COLO829 (cell line): Measurements from ENCODE around the gene DBT.
"Not testable (repeated sequence)": the region's sequence is repeated elsewhere in the genome, so short reads cannot be mapped to it uniquely, and the experiment has no call there.

Experiments used
- DNase-seq: peaks from one replicate; pipeline ENCODE4 v3.0.0; 2012; ENCODE audit warnings: low spot score

Gene DBT

DNA sequence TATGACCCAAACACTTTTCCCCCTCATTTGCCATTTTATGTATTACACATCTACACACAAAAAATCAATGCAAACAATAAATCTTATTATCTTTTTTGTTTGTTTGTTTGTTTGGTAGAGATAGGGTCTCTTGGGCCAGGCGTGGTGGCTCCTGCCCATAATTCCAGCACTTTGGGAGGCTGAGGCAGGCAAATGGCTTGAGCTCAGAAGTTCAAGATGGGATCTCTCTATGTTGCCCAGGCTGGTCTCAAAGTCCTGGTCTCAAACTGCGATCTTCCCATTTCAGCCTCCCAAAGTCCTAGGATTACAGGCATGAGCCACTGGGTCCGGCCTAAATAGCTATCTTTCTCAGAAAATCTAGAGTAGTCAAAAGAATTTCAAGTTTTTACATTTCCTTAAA is 1.2 kb upstream of the DBT start:
- no peak for DNase-seq

DNA sequence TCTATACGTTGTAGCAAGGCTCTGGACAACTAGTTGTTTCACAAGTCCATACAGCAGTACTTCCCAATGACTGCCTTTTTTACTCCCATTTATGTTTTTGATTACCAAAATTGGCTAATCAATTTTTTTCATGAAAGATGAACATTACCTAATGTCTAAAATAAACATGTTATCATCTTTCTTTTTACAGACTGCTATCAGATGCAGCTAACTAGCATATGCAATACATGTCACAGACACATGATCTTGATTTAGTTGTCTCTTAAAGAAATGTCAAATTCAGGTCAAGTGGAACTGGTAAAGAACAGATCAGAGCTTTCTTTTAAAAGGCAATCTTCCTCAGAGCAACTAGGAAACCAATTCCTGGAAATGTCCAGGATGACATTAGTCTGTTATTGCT is 630 bp upstream of the DBT start:
- peak; percentile 2 for DNase-seq

DNA sequence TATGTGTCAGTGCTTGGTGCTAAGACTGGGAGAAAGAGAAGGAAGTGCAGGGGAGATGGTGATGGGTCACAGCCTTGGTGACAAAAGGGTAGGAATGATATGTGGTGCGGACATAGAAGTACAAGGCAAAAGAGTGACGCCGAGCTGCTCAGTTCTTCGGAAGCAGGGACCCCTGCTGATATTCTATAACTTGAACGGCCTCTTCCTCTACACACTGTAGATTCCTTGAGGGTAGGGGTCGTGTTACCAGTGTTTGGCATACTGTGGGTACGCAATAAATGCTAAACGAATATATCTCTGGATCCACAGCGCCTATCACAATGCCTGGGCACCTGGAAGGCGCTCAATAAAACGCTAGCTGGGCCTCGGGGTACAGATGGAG is 488 bp downstream of the DBT start:
- DNase-seq = peak; percentile 2

DNA sequence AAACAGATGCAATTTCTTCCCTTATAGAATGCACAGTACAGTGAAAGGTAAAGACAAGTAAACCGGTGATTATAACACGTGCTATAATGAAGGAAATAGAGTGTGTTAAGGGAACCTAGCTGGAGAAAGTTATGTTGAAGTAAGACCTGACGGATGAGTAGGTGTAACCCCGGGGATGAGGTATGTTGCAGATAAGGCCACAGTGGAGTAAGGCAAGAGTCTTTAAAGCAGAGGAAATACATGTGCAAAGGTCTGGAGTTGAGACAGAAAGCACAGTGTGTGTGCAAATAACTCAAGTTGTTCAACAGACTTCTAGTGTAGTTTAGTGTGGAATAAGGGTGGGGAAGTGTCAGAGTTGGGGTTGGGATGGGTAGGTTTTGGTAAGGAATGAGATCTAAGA is 2.9 kb downstream of the DBT start:
- no peak for DNase-seq

DNA sequence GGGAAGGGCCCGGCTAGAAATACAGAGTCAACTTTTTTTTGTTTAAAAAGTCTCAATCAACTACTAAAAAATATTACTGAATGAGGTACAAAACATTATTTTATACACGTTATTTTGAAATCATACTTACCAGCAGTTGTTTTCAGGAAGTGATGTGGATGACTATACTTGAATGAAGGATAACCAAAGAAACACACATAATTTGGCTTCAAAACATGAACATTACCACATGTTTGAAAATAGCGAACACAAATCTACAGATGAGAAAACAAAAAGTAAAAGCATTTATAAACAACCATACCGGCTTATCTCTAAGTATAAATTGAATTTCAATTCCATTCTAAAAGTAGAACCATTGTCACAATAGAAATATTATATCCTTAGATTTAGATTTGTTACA is 9.0 kb downstream of the DBT start:
- DNase-seq = no peak

DNA sequence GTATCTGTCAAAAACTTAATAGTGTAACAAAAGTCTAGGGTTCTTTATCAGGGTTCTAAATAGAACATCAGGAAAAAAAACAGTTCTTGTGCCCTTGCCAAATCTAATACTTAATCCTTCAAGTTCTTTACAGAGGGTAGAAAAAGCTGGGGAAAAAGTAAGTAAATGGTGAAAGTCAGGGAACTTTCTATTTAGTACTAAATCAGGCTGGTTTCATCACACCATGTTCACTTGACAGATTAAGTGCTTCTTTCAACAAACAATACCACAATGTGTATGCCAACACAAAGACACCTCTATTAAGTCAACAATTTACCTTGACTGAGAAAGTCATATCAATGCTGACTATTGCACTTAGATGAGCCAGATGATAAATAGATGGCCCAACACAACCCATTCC is 9.7 kb downstream of the DBT start:
- DNase-seq = no peak

DNA sequence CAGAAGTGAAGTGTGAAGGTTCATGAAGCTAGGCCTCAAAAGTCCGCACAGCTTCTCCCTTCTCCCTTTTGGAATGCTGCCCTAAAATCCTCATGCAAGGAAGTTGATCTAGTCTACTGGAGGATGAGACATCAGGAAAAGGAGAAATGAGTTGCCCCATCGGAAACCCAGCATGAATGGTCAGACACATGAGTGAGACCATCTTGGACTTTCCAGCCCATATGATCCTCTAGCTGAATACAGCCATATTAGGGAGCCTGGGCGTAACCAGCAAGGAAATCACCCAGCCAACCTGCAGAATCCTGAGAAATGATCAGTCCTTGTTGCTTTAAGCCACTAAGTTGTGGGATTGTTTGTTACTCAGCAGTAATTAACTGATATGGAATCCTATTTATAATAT is 12.5 kb downstream of the DBT start:
- no peak for DNase-seq

DNA sequence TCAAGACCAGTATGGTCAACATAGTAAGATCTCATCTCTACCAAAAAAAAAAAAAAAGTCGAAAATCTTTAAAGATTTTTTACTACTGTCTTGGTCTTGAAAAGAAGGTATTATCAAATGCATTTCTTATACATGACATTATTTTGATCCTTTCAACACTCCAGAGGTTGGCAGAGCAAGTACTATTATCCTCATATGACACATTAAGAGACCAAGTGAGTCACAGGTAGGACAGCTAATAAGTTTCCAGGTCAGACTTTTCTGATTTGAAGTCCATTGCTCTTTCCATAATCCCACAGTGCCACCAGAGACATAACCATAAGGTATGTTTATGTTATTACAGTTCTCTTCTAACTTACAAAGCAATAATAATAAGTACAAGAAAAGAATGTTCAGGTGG is 15.2 kb downstream of the DBT start:
- no peak for DNase-seq

DNA sequence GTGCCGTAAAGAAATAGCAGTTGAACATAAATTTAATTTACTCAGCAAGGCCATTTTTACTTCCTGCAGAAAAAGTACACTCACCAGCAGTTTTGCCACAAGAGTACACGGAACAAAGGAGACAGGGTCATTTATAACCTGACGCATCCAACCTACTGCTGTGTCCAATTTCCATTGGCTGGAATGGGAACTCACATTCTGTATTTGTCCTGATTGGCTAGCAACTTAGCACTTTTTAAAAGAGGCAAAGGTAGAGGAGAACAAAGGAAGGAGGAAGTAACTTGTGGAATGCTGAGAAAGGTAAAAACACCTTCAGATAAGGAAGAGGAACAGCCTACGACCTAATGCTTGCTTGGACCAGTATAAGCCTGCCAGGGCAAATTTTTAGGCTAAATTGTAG is 16.1 kb downstream of the DBT start:
- DNase-seq = not testable (repeated sequence)

DNA sequence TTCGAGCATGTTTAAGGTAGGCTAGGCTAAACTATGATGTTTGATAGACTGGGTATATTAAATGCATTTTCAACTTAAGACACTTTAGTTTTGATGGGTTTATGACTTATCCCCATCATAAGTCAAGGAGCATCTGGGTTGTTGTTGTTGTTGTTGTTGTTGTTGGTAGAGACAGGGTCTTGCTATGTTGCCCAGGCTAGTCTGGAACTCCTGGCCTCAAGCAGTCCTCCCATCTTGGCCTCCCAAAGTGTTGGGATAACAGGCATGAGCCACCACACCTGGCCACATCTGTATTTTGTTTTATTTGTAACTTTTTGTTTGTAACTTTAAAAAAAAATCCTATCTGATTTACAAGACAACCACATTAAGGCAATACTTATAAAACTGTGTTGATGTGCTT is 17.5 kb downstream of the DBT start:
- DNase-seq = no peak

DNA sequence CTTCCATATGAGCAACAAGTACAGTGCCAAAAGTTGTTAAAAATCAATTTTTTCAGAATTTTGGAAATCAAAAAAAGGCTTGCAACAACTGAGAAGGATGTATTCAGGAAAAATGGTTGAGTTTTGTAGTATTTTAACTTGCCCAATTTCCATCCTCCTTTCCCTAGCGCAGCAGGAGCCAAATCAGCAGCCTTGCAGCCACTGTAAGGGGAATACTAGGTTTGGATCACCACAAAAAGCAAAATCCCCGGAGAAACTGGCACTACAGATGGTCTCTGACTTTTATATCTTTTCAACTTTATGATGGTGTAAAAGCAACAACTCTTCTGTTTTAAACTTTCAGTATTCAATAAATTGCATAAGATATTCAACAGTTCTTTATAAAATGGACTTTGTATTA is 17.9 kb downstream of the DBT start:
- no peak for DNase-seq

DNA sequence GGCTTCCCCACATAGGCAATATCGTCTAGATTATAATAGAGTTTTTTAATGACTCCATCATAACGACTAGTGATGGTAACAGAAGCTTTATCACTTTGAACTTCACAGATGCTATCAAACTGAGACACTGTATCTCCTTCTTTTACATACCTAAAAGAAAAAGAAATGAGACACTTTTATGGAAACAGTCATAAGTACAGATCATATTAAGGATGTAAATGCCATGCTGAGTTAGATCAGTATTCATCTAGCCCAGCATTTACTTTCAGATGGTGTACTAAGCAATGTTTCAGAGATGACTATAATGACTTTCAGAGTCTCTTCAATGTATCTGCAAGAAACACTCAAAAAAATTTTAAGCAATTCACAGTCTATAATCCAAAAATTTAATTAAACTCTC is 18.9 kb downstream of the DBT start:
- DNase-seq = no peak

DNA sequence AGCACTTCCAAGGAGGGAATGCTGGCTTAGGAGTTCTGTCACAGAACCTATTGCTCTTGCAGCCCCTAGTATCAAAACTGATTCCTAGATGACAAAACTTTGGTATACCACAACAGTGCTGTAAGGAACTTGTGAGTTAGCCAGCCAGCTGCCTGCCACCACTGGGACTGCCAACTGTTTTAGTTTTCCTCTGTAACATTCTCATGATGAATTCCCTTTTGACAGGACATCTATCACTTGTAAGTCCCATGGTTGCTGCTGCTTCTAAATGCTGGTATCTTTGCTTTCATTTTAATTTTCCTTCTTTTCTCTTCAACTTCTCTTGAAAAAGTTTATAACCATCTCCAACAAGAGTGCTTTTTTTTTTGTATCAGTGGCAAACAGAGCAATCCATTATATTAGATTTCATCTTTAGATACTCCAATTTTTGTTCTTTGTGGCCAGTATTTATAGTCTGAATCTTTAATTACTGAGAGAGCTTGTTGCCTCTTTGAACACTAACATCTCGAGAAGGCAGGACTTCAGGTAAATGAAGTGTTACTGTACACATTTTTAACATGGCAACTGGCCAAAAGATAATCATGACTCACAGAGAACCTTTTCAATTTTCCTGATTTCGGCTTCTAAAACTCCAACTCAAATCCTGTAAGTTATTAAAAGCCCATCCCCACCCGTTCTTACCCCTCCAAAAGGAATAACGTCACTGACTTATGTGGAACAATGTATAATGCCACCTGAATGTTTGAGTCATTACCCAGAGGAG is 19.8 kb downstream of the DBT start:
- peak; percentile 2 for DNase-seq

DNA sequence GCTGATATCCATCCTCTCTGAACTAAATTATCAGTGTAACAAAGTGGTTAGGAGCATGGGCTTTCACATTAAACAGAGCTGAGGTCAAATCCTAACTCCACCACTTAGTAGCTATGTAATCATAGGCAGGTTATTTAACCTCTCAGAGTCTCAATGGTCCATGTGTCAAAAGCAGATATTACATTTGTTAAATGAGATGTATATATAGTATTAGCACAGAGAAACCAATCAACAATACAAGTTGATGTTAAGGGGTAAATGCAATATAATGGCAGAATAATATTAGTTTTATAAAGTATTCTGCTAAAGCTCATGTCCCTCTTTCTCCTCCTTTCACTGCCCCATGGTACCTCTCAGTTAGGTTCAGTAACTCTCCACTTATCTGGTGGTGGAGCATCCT is 27.2 kb downstream of the DBT start:
- no peak for DNase-seq

DNA sequence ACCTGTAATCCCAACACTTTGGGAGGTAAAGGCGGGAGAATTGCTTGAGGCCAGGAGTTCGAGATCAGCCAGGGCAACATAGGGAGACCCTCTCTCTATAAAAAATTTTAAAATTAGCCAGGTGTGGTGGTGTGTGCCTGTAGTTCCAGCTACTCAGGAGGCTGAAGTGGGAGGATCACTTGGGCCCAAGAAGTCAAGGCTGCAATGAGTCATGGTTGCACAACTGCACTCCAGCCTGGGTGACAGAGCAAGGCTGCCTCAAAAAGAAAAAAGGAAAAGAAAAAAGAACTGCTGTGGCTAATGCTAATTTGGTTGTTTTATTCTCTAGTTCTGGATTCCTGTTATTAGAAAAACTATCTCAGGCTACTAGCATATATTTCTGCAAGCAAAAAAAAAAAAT is 29.8 kb downstream of the DBT start:
- DNase-seq = no peak

DNA sequence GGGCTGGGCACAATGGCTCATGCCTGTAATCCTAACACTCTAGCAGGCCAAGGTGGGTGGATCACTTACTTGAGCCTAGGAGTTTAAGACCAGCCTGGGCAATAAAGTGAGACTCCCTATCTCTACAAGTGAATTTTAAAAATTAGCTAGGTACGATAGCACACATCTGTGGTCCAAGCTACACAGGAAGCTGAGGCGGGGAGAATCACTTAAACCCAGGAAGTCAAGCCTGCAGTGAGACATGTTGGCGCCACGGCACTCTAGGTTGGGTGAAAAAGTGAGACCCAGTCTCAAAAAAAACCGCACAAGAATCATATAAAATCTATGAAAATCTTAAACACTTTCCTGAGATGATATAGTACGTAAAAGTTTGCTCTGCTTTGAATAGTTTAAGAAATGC is 30.2 kb downstream of the DBT start:
- DNase-seq = no peak

DNA sequence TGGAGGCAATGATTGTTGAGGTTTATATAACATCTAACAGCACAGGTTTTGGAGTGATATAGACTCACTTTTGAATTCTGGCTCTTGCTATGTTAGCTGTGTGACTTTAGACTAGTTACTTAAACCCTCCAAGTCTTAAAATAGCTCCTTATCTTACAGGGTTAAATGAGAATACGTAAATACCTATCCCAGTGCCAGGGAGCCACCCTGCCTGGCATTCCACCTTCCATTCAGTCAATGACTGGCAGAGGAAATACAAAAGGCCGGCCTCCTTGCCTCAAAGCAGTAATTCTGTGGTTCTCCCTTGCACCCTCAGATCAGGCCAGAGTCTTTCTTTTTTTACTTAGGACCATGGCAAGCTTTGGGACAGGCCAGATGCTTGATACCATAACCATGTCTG is 31.8 kb downstream of the DBT start:
- DNase-seq = no peak

DNA sequence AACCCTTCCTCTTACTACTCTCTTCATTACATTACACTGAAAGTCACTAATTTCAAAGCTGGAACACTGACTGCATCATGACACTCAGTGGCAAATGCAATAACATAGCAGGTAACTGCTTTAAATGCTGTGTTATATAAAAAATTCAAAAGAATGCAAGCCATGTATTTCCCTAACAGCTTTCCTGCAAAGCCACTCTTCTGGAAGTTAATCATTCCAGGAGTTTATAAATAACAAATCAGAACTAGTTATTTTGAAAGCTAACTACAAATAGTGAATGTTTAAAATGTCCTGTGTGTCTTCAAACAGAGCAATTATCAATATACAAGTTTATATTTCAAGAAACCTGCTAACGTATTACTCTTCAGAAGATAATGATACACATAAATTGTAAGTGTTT is 34.5 kb downstream of the DBT start:
- no peak for DNase-seq

DNA sequence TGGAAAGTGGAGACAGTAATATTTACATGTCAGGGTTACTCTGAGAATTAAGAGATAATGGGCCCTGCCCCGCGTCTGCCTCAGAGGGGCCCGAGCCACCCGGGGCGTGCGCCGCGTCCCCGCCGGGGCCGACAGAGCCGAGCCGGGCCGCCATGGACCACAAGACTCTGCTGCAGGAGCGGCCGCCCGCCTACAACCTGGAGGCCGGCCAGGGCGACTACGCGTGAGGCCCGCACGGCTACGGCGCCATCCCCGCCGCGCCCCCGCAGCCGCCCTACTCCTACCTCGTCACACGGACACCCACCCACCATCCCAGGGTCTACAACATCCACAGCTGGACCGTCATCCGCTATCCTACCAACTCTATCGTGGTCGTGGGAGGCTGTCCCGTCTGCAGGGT is 36.5 kb downstream of the DBT start:
- DNase-seq = no peak

DNA sequence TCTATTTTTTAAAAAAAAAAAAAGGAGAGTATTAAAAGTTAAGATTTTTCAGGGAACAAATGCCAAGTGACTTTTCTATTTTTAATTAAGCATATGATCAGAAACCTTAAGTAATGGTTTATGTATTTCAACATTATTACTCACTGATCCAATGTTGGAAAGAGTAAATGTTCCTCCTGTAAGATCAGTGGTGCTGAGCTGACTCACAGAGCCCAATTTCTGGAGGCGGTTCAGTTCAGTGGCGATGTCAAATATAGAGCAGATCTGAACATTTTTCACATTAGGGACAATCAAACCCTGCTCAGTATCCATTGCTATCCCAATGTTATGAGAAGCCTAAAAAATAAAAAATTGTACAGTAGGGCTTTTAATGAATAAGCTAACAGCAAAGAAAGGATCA is 43.3 kb downstream of the DBT start:
- no peak for DNase-seq

DNA sequence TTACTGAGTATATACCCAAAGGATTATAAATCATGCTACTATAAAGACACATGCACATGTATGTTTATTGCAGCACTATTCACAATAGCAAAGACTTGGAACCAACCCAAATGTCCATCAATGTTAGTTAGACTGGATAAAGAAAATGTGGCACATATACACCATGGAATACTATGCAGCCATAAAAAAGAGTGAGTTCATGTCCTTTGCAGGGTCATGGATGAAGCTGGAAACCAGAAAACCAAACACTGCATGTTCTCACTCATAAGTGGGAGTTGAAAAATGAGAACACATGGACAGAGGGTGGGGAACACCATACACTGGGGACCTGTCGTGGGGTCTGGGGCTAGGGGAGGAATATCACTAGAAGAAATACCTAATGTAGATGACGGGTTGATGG is 44.0 kb downstream of the DBT start:
- DNase-seq = not testable (repeated sequence)

DNA sequence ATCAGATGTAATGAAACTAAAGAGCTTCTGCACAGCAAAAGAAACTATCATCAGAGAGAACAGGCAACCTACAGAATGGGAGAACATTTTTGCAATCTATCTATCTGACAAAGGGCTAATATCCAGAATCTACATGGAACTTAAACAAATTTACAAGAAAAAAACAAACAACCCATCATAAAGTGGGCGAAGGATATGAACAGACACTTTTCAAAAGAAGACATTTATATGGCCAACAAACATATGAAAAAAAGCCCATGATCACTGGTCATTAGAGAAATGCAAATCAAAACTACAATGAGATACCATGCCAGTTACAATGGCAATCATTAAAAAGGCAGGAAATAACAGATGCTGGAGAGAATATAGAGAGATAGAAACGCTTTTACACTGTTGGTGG is 44.5 kb downstream of the DBT start:
- not testable (repeated sequence) for DNase-seq

DNA sequence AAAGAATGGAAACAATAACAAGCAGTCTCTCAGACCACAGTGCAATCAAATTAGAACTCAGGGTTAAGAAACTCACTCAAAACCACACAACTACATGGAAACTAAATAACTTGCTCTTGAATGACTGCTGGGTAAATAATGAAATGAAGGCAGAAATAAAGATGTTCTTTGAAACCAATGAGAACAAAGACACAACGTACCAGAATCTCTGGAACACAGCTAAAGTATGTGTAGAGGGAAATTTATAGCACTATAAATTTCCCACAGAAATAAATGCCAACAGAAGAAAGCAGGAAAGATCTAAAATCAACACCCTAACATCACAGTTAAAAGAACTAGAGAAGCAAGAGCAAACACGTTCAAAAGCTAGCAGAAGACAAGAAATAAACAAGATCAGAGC is 46.9 kb downstream of the DBT start:
- not testable (repeated sequence) for DNase-seq

DNA sequence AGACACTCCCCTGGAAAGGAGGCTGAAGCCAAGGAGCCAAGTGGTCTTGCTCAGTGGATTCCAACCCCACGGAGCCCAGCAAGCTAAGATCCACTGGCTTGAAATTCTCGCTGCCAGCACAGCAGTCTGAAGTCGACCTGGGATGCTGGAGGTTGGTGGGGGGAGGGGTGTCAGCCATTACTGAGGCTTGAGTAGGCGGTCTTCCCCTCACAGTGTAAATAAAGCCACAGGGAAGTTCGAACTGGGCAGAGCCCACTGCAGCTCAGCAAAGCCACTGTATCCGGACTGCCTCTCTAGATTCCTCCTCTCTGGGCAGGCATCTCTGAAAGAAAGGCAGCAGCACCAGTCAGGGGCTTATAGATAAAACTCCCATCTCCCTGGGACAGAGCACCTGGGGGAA is 49.6 kb downstream of the DBT start:
- DNase-seq = not testable (repeated sequence)

DNA sequence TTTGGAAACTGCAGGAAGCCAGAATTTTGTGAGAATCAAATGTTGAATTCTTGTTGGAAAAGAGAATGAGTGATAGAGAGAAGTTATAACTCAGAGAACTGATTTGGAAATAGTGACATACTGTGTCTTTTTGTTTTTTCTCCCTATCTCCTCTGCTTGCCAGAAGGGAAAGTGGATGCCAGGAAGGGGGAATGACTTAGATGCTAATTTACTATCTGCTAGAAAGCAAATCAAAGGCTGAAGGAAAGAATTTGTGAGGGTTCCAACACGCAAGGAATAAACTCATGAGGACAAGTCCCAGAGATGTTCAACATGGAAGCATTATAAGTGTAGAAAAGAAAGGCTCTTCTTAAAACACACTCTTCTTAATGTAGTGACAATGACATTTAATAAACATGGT is 51.0 kb downstream of the DBT start:
- DNase-seq = no peak
